Tibial nerve (tissue), 3 donors: ENCODE measurements around the gene ENSA.

ENCODE experiments used
- POLR2A ChIP-seq, 2 donors: fragments of 450-650 bp; IDR thresholded peaks; one replicate each; pipeline ENCODE4 v1.6.1; 2017; ENCODE audit warnings: antibody characterized with exemption in 2 of 2, mild to moderate bottlenecking in 2 of 2, moderate library complexity in 2 of 2
- TF ChIP-seq, protein P1 (sequence below), 5 experiments: fragments of 200-600 bp in 3 of 5; fragments of 450-650 bp in 2 of 5; sonication (generic) in 3 of 5; IDR thresholded peaks; one replicate each; pipeline ENCODE4 v1.5.1; 2016 to 2019; ENCODE audit warnings: antibody characterized with exemption in 5 of 5, mild to moderate bottlenecking in 3 of 5, moderate library complexity in 2 of 5

DNA sequence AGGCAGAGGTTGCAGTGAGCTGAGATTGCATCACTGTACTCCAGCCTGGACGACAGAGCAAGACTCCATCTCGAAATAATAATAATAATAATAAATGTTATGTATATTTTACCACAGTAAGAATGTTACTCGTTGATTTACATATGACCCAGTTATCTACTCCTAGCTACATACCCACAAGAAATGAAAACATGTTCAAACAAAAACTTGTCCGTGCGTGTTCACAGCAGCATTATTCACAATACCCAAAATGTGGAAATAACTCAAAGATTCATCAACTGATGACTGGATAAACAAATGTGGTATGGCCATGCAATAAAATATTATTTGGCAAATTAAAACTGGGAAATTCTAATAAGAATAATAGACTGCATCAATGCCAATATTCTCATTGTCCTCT lies 31.7 kb upstream of the ENSA start:
- TF ChIP-seq, protein P1, sequence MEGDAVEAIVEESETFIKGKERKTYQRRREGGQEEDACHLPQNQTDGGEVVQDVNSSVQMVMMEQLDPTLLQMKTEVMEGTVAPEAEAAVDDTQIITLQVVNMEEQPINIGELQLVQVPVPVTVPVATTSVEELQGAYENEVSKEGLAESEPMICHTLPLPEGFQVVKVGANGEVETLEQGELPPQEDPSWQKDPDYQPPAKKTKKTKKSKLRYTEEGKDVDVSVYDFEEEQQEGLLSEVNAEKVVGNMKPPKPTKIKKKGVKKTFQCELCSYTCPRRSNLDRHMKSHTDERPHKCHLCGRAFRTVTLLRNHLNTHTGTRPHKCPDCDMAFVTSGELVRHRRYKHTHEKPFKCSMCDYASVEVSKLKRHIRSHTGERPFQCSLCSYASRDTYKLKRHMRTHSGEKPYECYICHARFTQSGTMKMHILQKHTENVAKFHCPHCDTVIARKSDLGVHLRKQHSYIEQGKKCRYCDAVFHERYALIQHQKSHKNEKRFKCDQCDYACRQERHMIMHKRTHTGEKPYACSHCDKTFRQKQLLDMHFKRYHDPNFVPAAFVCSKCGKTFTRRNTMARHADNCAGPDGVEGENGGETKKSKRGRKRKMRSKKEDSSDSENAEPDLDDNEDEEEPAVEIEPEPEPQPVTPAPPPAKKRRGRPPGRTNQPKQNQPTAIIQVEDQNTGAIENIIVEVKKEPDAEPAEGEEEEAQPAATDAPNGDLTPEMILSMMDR (IDR thresholded peaks at IDR 0.05): no peak
- no peak for TF ChIP-seq POLR2A (IDR thresholded peaks at IDR 0.05)
